Brain microvascular endothelial cell (primary cell): Measurements from ENCODE around the gene KRTAP10-3.

ENCODE experiments used
- DNase-seq: peaks from one replicate; pipeline ENCODE4 v3.0.0-alpha.2; 2020
- H3K27ac ChIP-seq: fragments of 250-450 bp; sonication (Bioruptor Pico); 2 replicates; pipeline ENCODE4 v1.5.1; 2020; ENCODE audit warnings: mild to moderate bottlenecking, moderate library complexity
- H3K27me3 ChIP-seq: fragments of 250-450 bp; sonication (Bioruptor Pico); replicated peaks from 2 replicates; pipeline ENCODE4 v1.5.1; 2020; ENCODE audit warnings: mild to moderate bottlenecking
- H3K36me3 ChIP-seq: fragments of 250-450 bp; sonication (Bioruptor Pico); replicated peaks from 2 replicates; pipeline ENCODE4 v1.5.1; 2020; ENCODE audit warnings: mild to moderate bottlenecking
- H3K4me3 ChIP-seq: 2 replicates; pipeline ENCODE4 v1.5.1; 2011; ENCODE audit warnings: low read depth, mild to moderate bottlenecking, control low read depth, low read length, moderate library complexity
- CTCF ChIP-seq: IDR thresholded peaks from 2 replicates; pipeline ENCODE4 v1.5.1; 2011; ENCODE audit warnings: low read depth, mild to moderate bottlenecking, moderate library complexity, low read length, control low read depth, inconsistent platforms; ENCODE audit errors: missing control alignments
- in situ Hi-C: cut with HindIII; loops from 2 replicates; pipeline ENCODE4 v1.10.0; 2017; ENCODE audit warnings: low sequenced_read_pairs, low pct_ligation_motif_present

KRTAP10-3 gene

GRCh38 chr21:44558695-44559094, at the start of gene KRTAP10-3:
Gene KRTAP10-3, minus strand, starts transcription at chr21:44558795. Its CDS starts 80 bp downstream, at chr21:44558715.
- TF ChIP-seq CTCF: no peak
- DNase-seq: no peak
- Histone ChIP-seq H3K4me3 (no peak within 1 kb of the TSS), H3K27ac (no peak within 1 kb of the TSS), H3K36me3 (no peaks in the 10 kb centered on the region), H3K27me3 (peaks cover 12% of the 10 kb centered on the region)
- in situ Hi-C loops: no loop called here

- Histone ChIP-seq H3K36me3 (no peaks in the 10 kb centered on the region), H3K4me3 (no peak overlapping the region), H3K27me3 (no peaks in the 10 kb centered on the region), H3K27ac (no peak overlapping the region)
- in situ Hi-C loops: no loop called here
- DNase-seq: no peak
- TF ChIP-seq CTCF: no peak
Measured at GRCh38 chr21:44606495-44606894, 47.9 kb upstream of the KRTAP10-3 start.

GRCh38 chr21:44603911-44604310, 45.3 kb upstream of the KRTAP10-3 start:
- in situ Hi-C loops: no loop called here
- no peak for TF ChIP-seq CTCF

GRCh38 chr21:44603109-44603875, 44.7 kb upstream of the KRTAP10-3 start:
- no peaks in the 10 kb centered on the region for H3K36me3 ChIP-seq
- in situ Hi-C loops: no loop called here
- DNase-seq: no peak
- no peak overlapping the region for H3K4me3 ChIP-seq
- H3K27ac ChIP-seq: no peak overlapping the region
- peaks cover under 1% of the 10 kb centered on the region for H3K27me3 ChIP-seq
- no peak for TF ChIP-seq CTCF

More at GRCh38 chr21:44603911-44604310, 45.3 kb upstream of the KRTAP10-3 start:
- no peak for DNase-seq
- Histone ChIP-seq H3K4me3 (no peak overlapping the region), H3K36me3 (no peaks in the 10 kb centered on the region), H3K27me3 (no peaks in the 10 kb centered on the region), H3K27ac (no peak overlapping the region)

- Histone ChIP-seq H3K27me3 (peaks cover 2% of the 10 kb centered on the region), H3K27ac (no peak overlapping the region), H3K4me3 (no peak overlapping the region), H3K36me3 (no peaks in the 10 kb centered on the region)
- in situ Hi-C loops: no loop called here
- no peak for DNase-seq
- TF ChIP-seq CTCF: no peak
Measured at GRCh38 chr21:44602463-44602850, 43.9 kb upstream of the KRTAP10-3 start.
